Left colon (tissue), 2 donors: ENCODE results near the gene ADAMTS14. TPM values are rescaled to one million over a fixed set of nuclear protein-coding genes. Genes with fewer than 3 reads are reported as not detected.

Experiments used
- ATAC-seq: fragments of 200-7000 bp; cut with Tn5 transposase; one replicate; pipeline ENCODE4 v1.9.1; 2020; ENCODE audit warnings: mild to moderate bottlenecking, moderate library complexity
- DNase-seq, 2 donors: peaks; one replicate each; pipeline ENCODE4 v3.0.0-alpha.2; 2020
- intact Hi-C, 2 donors: fragments of 100-400 bp; cut with DNase I in 1 of 2; cut with micrococcal nuclease in 1 of 2; formaldehyde crosslinking; loops; one replicate each; pipeline versions ENCODE4 v1.11.2 to v1.14.0; 2022; cut with DNase I, micrococcal nuclease
- total RNA-seq, 2 donors: library from RNA; stranded (reverse); fragmentation: NEBNext Ultra II Directional; extraction: Animal tissue kit (Norgen Biotek cat#: 25700); gene quantifications; one replicate each; pipeline ENCODE4 v1.2.1, GENCODE V29; 2021
- donor health status: DM: no; HTN: no; CAD: no.
- donor health status: DM: yes; HTN: yes; CAD: no.

The ADAMTS14 gene
- total RNA-seq, 2 donors from 2014 or later = 0.95 to 2.1 TPM

DNA sequence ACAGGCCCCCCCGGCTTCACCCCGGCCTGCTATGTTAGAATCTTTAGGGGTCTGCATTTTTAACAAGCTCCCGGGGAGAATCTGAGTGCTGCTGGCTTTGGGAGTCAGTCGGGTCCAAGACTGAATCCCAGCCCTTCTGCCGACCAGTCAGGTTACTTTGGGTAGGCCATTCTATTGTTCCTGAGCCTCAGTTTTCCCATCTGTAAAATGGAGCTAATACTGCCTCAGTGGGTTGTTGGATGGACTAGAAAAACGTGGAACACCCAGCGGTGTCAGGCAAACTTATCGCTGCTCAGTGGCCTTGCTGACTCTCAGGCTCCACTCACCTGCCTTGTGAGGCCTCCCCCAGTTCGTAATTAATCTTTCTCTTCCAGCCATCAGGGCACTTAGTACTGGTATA is 101.2 kb downstream of the ADAMTS14 start:
- DNase-seq (no peak), ATAC-seq (no peak)
- intact Hi-C loops = no loop called here

- ATAC-seq (no peak), DNase-seq (no peak)
- intact Hi-C loops = no loop called here
These were observed 101.9 kb downstream of the ADAMTS14 start for GRCh38 chr10:70773965-70774809.

GRCh38 chr10:70774810-70775678 is 102.7 kb downstream of the ADAMTS14 start:
- no peak for DNase-seq
- intact Hi-C loops = no loop called here
- ATAC-seq = peak; percentile 42

DNA sequence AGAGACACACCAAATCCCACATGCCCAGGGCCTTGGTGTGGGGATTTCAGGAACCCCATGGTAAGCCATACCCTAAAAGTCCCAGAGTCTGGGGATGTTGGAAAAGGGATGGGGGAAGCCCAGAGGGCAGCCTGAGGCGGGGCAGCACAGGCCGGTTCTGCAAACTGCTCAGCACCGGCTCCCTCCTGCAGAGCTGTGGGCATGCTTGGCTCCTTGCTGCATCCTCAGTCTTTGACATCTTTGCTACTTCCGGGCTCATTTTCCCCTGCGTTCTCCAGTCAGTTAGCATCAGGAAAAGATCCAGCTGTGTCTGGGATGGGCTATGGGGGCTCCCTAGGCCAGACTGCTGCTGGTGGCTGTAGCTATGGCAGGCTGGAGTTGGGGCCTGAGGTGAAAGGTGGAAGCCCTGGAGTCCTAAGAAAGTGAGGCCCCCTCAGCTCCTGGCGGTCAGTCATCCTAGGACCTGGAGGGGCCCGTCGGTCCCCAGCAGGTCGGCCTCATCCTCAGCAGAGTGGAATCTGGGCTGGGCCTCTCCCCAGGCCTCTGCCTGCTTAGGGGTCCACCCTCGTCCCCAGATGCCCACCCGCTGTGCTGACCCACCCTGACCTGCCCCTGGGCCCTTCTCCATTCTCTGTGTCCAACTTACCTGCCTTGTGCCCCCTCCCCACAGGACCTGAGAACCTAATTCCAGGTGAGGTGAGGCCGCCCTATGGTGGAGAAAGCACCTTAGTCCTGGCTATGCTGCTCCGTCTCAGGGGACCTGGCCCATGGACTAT is 103.6 kb downstream of the ADAMTS14 start:
- no peak for DNase-seq
- ATAC-seq = no peak
- intact Hi-C loops = no loop called here

- DNase-seq (no peak), ATAC-seq (no peak)
- intact Hi-C loops = no loop called here
These were observed 104.2 kb downstream of the ADAMTS14 start for GRCh38 chr10:70776455-70777005.

- intact Hi-C loops = no loop called here
- DNase-seq = no peak
- ATAC-seq = no peak
These were observed 105.0 kb downstream of the ADAMTS14 start for GRCh38 chr10:70777063-70777875.

GRCh38 chr10:70778267-70778924 is 106.1 kb downstream of the ADAMTS14 start:
- intact Hi-C loops = no loop called here
- DNase-seq = no peak
- ATAC-seq = no peak

GRCh38 chr10:70779088-70779487 is 106.8 kb downstream of the ADAMTS14 start:
- no peak for ATAC-seq
- no peak for DNase-seq
- intact Hi-C loops = no loop called here

DNA sequence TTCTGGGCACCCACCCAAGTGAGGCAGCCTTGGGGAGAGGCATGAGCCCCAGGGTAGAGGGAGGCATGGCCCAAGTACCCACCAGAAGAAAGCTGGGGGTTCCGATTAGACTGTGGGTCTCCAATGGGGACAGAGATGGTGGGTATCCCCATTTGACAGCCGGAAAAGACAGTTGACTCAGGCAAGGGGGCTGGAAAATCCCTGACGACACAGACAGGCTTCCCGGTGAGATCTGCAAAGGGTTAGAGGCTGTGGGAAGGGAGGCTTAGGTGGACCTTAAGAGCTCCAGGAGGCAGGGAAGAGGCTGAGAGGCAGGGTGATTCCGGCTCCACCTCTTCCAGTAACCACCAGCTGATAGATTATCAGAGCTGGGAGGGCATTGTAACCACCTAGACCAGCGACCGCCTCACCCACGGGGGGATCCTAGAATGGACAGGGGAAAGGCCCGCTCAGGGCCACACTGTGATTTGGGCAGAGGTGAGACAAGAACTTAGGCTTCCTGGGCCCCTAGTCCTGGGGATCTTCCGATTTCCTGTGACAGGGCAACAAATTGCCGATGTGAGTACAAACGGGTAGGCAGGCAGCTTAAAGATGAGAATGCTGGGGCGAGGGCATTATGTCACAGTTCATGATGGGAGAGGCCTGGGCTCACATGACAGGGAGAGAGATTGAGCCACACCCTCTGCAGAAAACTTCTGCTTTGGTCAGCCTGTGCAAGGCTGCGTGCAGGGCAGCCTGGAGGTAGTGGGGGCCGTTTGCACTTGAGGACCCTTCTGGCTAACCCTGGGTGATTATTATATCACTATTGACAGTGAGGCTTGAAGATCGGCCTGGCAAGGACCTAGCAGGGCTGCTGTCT is 107.4 kb downstream of the ADAMTS14 start:
- intact Hi-C loops = no loop called here
- DNase-seq (peak; percentile 41 to 46), ATAC-seq (peak; percentile 98)

DNA sequence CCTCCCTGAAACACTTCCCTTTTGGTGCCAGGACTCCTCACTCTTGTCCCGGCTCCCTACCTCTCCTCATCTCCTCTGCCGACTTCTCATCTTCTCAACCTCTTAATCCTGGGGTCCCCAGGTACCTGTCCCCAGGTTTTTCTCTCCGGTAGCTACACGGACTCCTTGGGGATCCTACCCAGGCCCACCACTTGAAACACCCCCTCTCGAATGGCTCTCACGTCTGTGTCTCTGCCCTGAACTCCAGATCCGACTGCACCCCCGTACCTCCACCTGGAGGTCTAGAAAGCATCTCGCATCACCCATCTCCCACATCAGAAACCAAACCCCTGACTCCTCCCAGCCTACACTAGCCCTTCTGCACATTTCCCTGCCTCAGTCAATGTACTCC is 108.1 kb downstream of the ADAMTS14 start:
- ATAC-seq = peak; percentile 3
- intact Hi-C loops = no loop called here
- no peak for DNase-seq

GRCh38 chr10:70780772-70781171 is 108.5 kb downstream of the ADAMTS14 start:
- intact Hi-C loops = no loop called here
- DNase-seq (no peak), ATAC-seq (no peak)

DNA sequence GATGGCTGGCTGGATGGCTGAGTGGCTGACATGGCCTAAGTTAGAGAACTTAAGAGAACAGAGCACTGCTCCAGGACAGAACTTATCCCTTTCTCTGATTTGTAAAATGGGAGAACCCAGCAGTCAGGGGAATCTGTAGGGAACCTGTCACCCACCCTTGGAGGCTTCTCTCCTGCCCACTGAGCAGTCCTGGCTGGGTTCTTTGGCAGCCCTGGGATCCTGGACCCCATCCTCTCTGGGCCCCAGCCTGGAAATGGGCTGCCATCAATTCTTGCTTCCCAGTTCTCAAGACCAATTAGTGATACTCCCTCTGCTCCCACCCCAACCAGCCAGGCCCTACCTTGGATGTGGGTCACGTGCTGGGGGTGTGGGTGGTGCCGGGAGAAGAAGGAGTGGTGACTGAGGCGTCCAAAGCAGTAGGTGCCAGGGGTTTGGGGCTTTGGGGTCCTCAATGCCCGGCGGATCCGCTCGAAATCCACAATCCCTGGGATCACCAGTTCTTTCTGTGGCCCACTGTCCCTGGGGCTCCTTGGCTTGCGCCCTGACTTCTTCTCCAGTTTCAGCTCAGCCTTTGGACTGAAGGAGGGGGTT is 109.2 kb downstream of the ADAMTS14 start:
- DNase-seq (no peak), ATAC-seq (no peak)
- intact Hi-C loops = no loop called here

DNA sequence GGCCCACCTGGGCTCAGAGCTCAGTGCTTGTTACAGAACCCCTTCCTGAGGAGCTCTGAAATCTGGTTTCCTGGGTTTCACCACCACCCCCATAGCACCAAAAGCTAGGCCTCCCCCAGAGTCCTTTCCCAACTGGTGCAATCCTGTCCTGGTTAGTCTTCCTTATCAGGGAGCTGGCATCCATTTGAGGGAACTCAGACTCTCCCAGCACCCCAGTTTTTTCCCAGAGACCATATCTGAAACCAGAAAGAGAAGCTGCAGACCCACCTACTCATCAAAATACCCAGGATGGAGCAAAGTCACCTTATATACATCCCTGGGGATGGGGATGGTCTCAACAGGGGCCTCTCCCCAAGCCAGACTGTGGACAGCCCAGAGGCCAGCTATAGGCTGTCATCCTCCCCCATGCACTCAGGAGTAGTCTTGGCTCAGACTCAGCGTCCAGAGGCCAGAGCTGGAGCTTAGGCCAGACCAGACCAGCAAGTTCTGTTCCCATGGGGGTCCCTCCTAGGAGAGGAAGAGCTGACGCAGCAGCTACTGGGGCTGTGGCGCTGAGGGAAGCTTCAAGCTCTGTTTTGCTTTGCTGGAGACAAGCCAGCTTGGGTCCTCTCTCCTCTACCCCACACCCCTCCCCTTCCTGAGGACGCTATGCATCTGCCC is 109.9 kb downstream of the ADAMTS14 start:
- ATAC-seq = no peak
- intact Hi-C loops = no loop called here

DNA sequence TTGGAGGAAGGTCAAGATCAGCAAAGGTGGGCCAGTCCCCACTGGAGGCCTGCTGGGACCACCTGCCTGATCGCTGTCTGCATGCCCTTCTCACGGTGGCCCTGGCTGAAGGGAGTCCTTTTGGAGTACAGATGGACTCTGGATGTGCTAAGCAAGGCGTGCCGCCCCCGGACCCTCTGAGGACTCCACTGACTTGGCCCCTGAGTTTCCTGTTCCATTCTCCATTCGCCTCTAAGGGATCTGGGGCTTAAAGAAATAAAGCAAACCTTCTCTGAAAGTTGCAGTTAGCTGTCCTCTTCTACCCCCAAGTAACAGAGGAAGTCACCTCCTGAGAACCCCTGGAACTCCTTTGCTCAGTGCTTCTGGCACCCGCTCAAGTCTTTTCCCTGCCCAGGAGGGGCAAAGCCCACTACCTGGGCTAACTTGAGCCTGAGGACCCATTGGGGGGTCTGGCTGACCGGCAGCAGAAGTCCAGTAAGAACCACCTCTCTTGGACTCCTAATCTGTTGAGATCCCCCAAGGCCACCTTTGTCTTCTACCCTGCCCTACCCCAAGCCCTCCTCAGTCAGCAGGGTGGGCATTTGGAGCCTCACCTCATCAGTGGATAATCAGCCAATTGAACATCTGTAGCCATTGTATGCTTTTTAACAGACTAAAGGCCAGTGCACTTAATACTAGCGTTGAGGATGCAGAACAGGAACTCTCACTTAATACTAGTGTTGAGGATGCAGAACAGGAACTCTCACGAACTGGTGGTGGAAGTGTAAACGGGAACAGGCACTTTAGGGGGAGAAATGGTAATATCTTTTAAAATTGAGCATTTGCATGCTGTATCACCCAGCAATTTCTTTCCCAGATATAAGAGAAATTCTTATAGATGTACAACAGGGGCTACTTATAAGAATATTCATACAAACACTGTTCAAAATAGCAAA is 110.7 kb downstream of the ADAMTS14 start:
- intact Hi-C loops = no loop called here
- DNase-seq = no peak
- no peak for ATAC-seq

More for the DNA sequence above, 109.9 kb downstream of the ADAMTS14 start:
- no peak for DNase-seq

- DNase-seq (no peak), ATAC-seq (no peak)
- intact Hi-C loops = no loop called here
These were observed 111.7 kb downstream of the ADAMTS14 start for GRCh38 chr10:70784016-70784415.
